LNCAP (cell line): ENCODE results near the gene MACROD2.
A peak's percentile ranks its signal among the peaks of the same experiment; 100 is the strongest.

Experiments
- TF ChIP-seq, protein P1 (sequence below): fragments of 450-650 bp; IDR thresholded peaks from 2 replicates; pipeline ENCODE4 v1.5.1; 2017; ENCODE audit warnings: mild to moderate bottlenecking

MACROD2 gene

DNA sequence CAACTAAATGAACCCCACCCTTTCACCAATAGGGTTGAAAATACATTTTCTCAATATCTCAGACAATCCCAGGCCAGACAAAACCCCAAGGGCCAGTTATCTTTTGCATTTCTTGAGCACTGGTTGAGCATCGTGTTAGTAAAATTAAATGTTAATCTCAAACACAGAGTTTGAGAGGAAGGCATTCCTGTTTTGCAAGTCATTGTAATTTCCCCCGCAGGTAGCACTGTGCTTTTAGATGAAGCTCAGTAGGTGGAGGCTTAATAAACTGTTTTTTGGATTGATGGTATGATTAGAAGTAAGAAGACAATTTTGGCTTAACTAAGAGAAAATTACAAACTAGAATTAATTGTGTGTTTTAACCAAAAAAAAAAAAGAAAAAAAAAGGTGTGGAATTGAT lies 1340.7 kb downstream of the MACROD2 start:
- TF ChIP-seq, protein P1, sequence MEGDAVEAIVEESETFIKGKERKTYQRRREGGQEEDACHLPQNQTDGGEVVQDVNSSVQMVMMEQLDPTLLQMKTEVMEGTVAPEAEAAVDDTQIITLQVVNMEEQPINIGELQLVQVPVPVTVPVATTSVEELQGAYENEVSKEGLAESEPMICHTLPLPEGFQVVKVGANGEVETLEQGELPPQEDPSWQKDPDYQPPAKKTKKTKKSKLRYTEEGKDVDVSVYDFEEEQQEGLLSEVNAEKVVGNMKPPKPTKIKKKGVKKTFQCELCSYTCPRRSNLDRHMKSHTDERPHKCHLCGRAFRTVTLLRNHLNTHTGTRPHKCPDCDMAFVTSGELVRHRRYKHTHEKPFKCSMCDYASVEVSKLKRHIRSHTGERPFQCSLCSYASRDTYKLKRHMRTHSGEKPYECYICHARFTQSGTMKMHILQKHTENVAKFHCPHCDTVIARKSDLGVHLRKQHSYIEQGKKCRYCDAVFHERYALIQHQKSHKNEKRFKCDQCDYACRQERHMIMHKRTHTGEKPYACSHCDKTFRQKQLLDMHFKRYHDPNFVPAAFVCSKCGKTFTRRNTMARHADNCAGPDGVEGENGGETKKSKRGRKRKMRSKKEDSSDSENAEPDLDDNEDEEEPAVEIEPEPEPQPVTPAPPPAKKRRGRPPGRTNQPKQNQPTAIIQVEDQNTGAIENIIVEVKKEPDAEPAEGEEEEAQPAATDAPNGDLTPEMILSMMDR, result no peak

DNA sequence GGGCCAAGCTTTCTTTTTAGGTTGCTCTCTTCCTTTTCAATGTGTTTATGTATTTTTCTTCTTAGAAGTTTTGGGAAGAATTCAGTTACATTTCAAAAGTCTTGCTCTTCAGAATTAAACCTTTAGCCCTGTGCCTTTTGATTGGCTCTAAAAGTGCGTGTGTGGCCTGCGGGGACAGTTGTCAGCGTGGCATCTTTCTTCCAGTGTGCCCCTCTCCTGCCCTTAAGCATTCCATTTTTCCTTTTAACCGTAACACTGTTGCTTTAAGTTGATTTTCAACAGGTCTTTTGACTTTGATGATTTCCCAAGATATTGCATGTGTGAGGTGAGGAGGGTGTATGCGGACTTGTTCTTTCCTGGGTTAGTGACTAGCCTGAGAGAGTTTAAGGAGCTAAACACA lies 1341.2 kb downstream of the MACROD2 start:
- TF ChIP-seq, protein P1, result no peak

DNA sequence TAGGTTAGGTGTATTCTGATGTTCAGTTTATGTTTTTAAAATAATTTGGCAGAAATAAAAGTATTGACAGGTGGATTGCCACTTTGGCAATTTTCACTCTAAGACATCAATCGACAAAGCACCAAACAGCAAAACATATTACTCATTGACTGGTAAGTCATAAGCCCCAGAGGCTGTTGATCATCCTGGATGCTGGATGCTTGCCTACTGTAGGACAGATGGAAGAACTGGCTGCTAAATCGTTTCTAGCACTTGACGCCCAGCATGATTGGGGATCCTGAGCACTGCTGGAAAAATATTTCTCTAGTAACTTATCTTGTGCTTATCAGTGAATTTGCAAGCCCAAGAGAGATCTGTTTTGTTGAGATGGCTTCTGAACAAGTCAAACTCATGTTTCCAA lies 1343.9 kb downstream of the MACROD2 start:
- TF ChIP-seq, protein P1, result no peak

DNA sequence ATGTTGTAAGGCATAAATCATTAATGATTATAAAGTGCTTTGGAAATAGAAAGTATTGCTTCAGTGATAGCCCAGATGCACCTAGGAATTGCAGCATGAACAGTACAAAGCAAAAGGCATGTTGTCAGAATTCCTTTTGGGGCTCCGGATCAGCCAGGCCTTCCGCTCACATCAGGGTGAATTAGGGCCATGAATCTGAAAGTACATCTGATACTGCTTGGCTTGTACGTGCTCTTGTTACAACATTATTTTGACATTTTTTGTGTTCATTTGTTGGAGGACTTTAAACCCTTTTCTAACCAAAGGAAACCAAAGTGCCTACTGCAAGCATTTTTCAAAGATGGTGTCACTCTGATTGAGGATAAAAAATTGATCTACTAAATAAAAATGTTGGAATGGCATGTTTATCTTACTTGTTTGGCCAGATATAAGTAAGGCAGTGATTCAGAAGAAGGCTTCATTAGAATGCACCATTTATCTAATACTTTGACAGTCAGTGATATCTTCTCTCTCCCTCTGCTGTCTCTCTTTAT lies 1347.7 kb downstream of the MACROD2 start:
- TF ChIP-seq, protein P1, result no peak

DNA sequence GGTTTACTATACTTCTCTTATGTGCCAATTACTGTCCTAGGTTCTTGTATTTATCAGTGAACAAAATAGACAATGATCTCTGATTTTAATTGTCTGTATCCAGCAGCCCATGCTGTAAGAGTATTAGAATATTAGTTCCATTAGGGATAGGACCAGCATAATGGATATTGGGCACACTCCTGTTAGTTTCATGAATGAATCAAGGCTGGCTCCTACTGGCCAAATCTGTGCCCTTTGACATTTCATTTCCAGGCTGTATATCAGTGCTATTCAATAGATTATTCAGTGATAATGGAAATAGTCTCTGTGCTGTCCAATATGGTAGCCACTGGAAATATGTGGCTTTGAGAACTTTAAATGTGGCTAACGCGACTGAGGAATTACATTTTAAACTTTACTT lies 1350.0 kb downstream of the MACROD2 start:
- TF ChIP-seq, protein P1, result peak; percentile 16; the same call in 1 of the 2 replicates

DNA sequence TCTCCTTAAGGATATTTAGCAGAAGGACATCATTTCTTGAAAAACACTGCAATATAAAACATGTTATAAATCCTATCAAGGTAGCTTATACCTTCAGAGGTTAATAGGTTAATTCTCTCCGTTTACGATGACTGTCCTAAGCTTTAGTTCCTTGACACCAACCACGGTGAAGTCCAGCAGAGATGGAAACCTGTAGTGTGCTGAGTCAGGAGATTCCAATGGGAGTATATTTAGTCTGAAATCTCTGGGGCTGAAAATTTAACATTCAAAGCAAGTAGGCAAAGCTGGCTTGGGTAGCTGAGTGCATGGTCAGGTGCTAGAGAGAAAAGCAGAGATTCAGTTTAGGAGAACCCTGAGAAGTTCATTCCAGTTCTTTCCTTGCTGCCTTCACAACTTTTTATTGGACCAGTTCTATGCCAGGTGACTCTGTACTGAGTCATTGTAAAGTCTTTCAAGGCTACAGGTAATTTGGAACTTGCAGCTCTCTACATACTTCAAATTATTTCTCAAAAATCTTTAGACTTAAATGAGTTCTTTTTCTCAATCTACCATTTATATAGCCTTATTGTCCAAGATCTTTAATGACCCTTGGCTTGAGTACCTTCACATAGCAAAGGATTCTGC lies 1351.5 kb downstream of the MACROD2 start:
- TF ChIP-seq, protein P1, result no peak

DNA sequence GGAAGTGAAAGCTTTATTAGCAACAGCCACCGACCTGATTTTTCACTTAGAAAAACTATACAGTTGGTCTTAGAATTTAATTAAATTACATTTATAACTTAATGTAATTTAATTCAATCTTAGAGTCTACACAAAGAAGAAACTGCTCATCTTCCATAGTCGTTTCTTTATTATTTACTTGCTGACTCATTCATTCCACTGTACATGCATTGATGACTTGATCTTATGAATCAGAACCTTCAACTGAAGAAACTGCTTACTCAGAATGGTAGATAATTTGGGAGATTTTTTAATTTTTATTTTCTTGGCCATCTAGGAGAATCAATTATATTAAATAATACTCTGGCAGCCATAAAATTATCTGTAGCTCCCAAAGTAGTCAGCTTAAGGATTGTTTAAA lies 1363.7 kb downstream of the MACROD2 start:
- TF ChIP-seq, protein P1, result no peak

DNA sequence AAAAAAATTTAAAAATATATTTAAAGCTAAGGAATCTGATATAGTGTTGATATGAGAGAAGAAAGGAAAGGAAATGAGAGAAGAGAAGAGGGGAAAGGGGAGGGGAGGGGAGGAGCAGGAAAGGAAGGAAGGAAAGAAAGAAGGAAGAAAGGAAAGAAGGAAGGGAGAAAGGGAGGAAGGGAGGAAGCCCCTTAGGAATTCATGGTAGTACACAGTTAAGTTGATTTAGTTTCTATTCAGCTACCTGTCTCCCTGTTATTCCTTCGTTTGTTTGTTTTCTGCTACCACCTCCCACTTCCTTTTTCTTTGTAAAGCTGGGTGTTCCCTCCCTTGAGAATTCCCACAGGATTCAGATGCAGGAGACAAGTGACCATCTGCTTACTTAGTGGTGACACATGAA lies 1367.5 kb downstream of the MACROD2 start:
- TF ChIP-seq, protein P1, result no peak
